OCI-LY3 (cell line): ENCODE data around the gene RPS29.

Experiments
- EZH2phosphoT487 ChIP-seq: fragments of 200-600 bp; shearing (Covaris generic); IDR thresholded peaks from 2 replicates; pipeline ENCODE4 v1.6.1; 2018; ENCODE audit warnings: antibody characterized with exemption, mixed run types, low read depth
- TF ChIP-seq, protein P1 (sequence below): fragments of 200-600, 300-600 bp; sonication (generic); IDR thresholded peaks from 2 replicates; pipeline ENCODE4 v1.5.1; 2014; ENCODE audit warnings: antibody characterized with exemption, low read length, low read depth

DNA sequence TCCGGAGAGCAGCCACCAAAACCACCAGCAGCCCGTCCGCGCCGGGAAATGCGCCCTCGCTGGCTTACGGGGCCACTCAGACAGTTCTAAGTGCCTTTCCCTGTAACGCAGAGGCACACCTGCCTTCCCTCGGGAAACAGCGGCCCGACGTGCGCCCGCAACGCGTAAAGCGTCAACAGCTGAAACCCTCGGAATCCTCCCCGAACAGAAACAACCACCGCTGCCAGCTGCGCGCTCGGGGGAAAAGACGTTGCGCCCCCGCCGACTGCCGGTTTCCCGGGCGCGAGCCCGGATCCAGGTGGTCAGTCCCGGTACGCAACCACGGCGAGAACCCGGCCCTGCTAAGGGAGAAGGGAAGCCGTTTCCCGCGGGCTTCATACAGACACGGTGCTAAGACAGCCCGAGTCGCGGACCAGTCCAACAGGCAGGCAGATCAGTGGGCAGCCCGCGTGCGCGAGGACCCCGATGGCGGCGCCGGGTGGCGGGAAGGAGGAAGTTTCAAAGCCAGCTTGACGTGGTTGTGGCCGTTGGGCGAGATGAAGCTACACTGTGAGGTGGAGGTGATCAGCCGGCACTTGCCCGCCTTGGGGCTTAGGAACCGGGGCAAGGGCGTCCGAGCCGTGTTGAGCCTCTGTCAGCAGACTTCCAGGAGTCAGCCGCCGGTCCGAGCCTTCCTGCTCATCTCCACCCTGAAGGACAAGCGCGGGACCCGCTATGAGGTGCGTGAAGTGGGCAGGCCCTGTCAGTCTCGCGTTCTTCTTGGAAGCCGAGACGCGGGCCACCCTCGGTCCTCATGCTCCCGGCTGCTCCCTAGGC, 12.5 kb upstream of the RPS29 start, which contains the start of gene LRR1:
- TF ChIP-seq, protein P1, sequence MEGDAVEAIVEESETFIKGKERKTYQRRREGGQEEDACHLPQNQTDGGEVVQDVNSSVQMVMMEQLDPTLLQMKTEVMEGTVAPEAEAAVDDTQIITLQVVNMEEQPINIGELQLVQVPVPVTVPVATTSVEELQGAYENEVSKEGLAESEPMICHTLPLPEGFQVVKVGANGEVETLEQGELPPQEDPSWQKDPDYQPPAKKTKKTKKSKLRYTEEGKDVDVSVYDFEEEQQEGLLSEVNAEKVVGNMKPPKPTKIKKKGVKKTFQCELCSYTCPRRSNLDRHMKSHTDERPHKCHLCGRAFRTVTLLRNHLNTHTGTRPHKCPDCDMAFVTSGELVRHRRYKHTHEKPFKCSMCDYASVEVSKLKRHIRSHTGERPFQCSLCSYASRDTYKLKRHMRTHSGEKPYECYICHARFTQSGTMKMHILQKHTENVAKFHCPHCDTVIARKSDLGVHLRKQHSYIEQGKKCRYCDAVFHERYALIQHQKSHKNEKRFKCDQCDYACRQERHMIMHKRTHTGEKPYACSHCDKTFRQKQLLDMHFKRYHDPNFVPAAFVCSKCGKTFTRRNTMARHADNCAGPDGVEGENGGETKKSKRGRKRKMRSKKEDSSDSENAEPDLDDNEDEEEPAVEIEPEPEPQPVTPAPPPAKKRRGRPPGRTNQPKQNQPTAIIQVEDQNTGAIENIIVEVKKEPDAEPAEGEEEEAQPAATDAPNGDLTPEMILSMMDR, result no peak
- no peak for TF ChIP-seq EZH2phosphoT487
